SH-SY5Y (cell line): ENCODE data around the gene IRAK3.

ENCODE experiments used
- GATA2 ChIP-seq: IDR thresholded peaks from 2 replicates; pipeline ENCODE4 v1.6.1; 2011; ENCODE audit warnings: mild to moderate bottlenecking, low read depth, low read length
- GATA3 ChIP-seq: IDR thresholded peaks from 2 replicates; pipeline ENCODE4 v1.6.1; 2011; ENCODE audit warnings: low read depth, mild to moderate bottlenecking, low read length, moderate library complexity

IRAK3 gene

DNA sequence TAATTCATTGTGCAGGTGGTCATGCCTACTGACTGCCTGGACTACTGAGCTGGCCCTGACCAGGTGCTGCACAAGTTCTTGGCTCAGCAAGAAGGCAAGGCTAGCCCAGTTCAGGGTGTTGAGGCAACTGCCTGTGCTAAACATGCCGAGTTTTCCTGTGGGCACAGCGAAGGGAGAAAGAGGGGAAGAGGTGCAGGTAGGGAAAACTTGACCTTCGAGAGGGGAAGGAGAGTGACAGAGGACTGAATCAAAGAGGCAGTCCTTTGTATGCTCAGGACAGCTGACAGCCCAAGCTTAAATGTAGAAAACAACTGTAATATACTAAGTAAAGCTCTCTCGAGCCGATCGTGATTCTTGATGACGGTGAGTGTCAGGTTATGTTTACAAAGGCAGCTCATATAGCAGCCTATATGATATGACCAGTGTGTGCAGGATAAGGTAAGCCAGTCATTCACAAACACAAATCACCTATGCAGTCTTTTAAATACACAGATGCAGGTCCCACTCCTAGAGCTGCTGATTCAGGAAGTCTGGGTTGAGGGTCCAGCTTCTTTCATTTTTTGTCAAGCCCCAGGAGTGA lies 2.6 kb downstream of the IRAK3 start:
- TF ChIP-seq GATA2 (no peak), GATA3 (no peak)

DNA sequence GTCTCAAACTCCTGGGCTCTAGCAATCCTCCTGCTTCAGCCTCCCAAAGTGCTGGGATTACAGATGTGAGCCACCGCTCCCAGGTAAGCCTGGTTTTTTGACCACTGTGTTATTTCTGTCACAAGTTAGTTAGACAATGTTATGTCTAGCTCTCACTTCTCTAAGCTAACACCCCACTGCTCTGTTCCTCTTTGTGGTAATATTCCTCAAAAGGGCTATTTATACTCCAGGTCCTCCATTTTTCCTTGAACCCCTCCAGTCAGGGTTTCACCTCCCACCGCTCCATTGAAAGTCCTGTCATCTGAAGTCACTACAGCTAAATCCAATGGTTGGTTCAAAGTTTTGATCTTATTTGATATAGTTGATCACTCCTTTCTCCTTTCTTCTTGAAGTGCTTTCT lies 5.1 kb downstream of the IRAK3 start:
- TF ChIP-seq GATA2: no peak
- TF ChIP-seq GATA3: no peak

DNA sequence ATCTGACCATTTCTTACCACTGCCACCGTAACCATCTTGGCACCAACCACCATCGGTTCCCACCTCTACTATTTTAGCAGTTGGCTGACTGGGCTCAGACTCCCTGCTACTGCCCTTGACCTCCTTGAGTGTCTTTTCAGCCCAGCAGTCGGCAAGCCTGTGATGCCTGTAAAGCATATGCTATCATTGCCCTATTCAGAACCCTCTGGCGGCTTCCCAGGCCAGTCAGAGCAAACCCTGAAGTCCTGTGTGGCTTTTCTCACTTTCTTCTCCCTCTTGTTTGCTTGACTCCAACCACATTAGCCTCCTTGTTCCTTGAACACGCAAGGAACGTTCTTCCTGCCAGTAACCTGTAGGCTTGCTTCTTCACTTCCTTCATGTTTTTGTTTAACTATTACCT lies 6.2 kb downstream of the IRAK3 start:
- no peak for TF ChIP-seq GATA2

DNA sequence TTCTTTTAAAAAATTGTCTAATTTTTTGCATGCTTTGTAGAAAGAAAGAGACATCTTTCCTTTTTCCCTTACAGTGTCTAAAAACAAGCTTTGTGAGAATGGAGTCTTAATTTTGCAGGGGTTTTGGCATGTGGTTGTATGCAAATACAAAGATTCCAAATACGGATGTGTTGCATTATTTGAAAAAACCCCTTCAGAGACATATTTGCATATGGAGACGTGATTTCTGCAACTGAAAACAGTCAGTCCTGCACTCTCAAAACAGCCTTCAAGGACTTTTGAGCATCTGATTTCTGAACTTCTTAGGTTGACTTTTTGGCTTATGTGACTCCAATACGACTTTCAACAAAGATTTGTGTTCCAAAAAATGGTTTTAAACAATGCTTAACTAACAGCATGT lies 7.8 kb downstream of the IRAK3 start:
- TF ChIP-seq GATA2 (no peak), GATA3 (no peak)

DNA sequence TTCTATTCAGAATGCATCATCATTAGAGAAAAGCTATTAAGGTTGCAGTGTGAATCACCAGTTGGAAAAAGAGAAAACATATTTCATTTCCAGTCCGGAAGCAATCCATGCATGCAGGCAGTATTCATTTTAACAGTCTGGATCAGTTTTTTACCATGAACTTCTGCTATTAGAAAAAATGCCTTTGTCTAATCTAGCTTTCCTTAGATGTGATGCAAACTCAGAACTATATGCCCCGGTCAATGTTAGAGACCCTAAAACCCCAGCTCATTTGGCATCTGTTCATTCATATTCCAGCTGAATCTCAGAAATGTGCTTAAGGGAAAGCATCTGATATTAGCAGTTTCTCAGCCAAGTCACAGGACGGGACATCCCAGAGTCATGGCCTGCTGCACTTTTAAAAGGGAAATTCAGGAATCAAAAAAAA lies 8.5 kb downstream of the IRAK3 start:
- TF ChIP-seq GATA3: no peak
- TF ChIP-seq GATA2: no peak

DNA sequence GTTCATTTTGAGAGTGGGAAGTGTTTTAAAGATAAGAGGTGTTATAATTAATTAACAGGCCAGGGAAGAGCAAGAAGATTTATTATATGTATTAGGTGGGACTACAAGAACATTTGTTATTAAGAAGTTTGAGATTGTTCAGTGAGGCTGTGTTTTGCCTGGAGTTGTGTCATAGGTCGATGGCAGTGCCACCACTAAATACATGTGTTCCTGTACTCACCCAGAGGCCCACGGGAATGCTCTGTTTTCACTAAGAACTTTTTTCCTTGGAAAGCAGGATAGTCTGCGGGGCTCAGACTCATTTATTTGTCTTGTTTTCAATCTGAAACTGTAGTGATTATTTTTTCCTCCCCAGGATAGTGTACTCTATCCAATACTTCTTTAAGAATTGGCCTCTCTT lies 10.1 kb downstream of the IRAK3 start:
- TF ChIP-seq GATA3: no peak
- TF ChIP-seq GATA2: no peak

DNA sequence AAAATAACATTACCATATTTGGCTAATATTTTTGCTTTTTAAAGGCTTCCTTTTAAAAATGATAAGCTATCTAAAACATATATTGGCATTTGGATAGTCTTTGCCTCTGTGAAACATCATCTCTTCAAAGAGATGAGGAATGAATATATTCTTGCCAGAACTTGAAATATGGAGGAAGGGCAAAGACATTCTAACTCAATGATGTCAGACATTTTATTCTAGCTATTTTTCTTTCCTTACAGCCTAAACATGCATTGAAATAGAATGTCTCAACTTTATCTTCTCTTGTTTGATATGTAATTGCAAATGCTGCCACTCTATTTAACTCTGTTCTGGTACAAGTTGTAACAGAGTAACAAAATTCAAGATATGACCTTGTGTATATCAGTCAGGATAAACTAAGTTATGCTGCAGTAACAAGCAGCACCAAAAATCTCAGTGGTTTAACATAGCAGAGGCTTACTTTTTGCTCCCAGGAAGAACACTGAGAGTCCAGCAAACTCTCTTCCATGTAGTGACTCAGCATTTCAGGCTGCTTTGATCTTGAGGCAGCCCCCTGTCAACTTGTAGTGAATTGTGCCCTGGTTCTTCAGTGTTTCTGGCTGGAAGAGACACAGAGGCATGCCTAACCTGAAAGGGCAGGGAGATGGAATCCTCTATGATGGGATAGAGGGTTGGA lies 11.0 kb downstream of the IRAK3 start:
- TF ChIP-seq GATA2 (no peak), GATA3 (no peak)

DNA sequence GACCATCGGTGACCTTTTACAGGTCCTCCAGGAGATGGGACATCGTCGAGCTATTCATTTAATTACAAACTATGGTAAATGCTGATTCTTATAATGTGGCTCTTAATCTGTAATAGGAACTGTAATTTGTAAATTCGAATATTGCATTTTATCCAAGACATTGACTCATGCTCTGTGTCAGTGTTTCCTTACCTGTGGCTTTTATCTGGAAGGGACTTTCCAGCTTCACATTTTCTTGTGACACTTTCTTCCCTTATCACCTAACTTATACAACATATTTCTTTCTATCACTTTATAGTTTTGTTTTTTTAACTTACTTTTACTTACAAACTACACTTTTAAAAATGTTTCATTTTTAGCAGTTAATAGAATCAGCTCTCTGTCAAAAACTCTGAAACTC lies 14.8 kb downstream of the IRAK3 start:
- TF ChIP-seq GATA3 (no peak), GATA2 (no peak)

DNA sequence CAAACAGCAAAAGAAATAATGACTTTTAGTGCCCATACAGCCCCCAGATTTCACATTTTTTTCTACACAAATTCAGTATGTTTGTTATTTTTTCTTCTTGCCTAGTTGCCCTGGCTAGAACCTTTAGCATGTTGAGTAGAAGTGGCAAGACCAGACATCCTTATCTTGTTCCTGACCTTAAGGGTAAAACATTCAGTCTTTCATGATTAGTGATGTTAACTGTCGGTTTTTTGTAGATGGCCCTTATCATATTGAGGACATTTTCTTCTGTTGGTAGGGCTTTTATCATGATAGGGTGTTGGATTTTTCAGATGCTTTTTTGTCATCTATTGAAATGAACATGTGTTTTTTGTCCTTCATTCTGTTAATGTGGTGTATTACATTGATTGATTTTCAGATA lies 17.1 kb downstream of the IRAK3 start:
- no peak for TF ChIP-seq GATA2
- TF ChIP-seq GATA3: no peak

DNA sequence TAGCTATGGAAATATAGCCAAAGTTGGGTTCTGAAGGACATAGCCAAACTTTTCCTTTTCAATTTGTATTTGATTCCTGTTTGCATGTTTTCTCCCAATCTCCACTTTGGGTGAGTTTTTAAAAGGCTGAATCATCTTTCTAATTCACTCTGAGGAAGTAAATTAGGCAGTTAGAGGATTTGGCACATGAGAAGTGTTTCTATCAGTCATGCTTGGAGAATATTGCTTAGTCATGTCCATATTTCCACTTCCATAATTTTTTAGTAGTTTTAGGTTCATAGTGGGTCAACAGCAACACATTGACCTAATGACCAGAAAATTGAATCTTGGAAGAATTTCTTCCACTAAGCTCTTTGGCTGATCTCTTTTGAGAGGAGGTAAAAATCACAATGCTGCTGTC lies 21.8 kb downstream of the IRAK3 start:
- TF ChIP-seq GATA3: no peak
- TF ChIP-seq GATA2: no peak

DNA sequence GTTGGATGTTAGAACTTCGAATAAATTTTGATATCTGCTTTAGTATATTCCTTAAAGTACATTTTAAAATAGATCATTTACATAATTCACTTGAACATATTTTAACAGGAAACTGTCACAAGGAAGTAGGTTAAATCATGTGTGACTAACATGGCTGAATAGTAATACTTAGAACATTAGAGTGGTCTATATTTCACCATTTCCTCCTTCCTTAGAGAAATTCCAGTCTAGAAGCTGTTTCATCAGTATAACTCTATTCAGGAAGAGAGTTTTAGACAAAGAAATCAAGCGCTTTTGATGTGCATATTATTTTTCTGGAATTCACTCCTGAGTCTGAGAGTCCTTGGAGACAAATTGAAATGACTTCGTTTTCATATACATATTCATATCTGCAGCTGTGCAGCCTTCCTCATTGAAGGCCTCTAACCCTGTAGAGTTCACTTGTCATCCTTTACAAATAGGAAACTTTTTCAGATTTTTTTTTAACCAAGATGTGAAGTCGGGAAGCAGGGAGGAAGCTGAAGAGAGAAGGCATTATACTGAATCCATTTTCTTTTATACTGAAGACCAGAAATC lies 28.4 kb downstream of the IRAK3 start:
- TF ChIP-seq GATA3: no peak
- no peak for TF ChIP-seq GATA2

DNA sequence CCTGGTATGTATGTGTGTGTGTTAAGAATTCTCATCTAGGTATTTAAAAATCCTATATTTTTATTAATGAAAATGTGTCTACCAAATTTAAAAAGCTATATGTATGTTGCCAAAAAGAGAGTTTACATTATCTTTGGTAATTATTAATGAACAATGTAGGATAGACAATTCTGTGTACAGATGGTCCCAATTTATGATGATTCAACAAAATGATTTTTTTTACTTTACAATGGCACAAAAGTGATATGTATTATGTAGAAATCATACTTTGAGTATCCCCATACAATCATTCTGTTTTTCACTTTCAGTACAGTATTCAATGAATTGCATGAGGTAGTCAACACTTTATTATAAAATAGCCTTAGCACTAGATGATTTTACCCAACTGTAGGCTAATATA lies 39.4 kb downstream of the IRAK3 start:
- TF ChIP-seq GATA2 (no peak), GATA3 (no peak)

DNA sequence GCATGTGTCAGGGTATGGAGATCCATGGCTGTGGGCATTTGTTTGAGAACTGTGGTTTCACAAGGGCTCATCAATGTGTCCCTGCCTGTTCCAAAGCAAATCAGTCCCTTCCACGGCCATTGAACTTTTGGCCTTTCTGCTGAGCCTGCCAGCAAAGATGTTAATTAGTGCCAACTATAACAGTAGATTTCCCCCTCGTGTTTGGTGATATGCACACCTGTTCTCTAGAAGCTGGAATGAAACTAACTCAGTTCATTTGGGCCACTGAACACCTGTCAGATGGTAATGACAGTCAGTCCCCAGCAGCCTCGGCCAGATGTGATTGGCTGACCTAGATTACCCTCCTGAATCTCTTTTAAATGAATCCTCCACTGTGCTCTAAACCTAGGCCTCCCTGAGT lies 43.2 kb downstream of the IRAK3 start:
- TF ChIP-seq GATA3 (no peak), GATA2 (no peak)

DNA sequence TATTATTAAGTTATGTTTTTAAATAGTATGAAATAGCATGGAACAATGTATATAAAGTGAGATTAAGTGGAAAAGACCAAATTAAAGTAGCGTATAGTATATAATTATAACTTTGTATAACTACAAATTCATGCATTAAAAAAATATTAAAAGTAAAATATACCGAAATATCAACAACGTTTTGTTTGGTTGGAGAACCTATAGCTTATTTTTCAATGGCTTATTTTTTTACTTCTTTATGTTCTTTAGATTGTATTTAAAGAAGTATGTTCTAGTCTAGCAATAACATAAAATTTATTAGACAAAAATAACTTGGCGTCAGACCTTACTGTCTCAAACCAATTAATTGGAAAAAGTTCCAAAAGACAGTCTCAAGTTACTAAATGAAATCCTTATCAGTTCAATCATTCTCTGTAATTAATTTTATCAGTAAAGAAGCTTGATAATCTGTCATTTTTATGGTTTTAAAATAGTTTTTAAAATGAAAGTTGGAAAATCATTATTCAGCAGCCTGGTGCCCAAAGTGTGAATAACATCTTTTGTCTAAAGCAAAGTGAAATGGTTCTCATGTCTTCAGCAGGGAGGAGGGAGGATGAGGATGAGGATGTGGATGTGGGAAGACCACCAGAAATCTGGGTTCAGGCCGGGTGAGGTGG lies 46.7 kb downstream of the IRAK3 start:
- TF ChIP-seq GATA2: no peak
- no peak for TF ChIP-seq GATA3

DNA sequence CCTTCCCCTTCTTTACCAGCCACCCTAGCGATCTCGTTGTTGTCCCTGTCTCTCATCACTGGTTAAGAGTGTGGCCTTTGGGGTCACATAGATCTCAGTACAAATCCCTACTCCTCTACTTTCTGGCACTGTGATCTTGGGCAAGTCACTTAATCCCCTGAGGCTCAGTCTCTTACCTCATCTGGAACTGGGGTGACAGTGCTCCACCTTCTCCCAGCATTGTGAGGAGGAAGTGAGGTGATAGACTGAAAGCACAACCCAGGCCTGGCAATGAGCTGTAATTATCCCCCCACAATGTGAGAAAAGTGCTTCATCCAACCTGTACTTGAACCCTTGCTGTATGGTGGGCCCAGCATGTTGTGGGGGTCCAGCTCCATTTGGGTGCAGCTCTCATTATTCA lies 48.0 kb downstream of the IRAK3 start:
- no peak for TF ChIP-seq GATA2
- no peak for TF ChIP-seq GATA3
